Upper lobe of left lung (tissue), 6 donors: ENCODE results near the gene STARD10. TPM values are rescaled to one million over a fixed set of nuclear protein-coding genes. Genes with fewer than 3 reads are reported as not detected.

ENCODE experiments used
- ATAC-seq, 2 donors: fragments of 200-7000 bp; cut with Tn5 transposase; one replicate each; pipeline ENCODE4 v1.9.1; 2022; ENCODE audit warnings: mild to moderate bottlenecking in 2 of 2, moderate library complexity in 2 of 2; ENCODE audit not compliant: low FRiP score in 2 of 2
- DNase-seq, 2 donors: peaks; one replicate each; pipeline ENCODE4 v3.0.0-alpha.2; 2019 to 2020
- H3K27ac ChIP-seq, 4 donors: fragments of 200-600 bp; sonication (generic); one replicate each; pipeline ENCODE4 v1.5.1; 2016 to 2019
- H3K27me3 ChIP-seq, 4 donors: fragments of 200-600 bp; sonication (generic); one replicate each; pipeline ENCODE4 v1.5.1; 2017 to 2019
- H3K36me3 ChIP-seq, 4 donors: fragments of 200-600 bp; sonication (generic); one replicate each; pipeline ENCODE4 v1.5.1; 2016 to 2019
- H3K4me1 ChIP-seq, 4 donors: fragments of 200-600 bp; sonication (generic); one replicate each; pipeline ENCODE4 v1.5.1; 2018 to 2019
- H3K4me3 ChIP-seq, 4 donors: fragments of 200-600 bp; sonication (generic); one replicate each; pipeline ENCODE4 v1.5.1; 2017 to 2019; ENCODE audit warnings: mild to moderate bottlenecking in 2 of 4, moderate library complexity in 1 of 4
- H3K9me3 ChIP-seq, 4 donors: fragments of 200-600 bp; sonication (generic); one replicate each; pipeline ENCODE4 v1.5.1; 2018 to 2019
- CTCF ChIP-seq, 6 experiments: fragments of 450-650 bp in 4 of 6; fragments of 200-600 bp in 2 of 6; sonication (generic) in 2 of 6; IDR thresholded peaks; one replicate each; pipeline ENCODE4 v1.5.1; 2016 to 2019; ENCODE audit warnings: antibody characterized with exemption in 6 of 6
- EP300 ChIP-seq, 4 donors: sonication (generic); formaldehyde crosslinking; IDR thresholded peaks; one replicate each; pipeline ENCODE4 v1.5.1; 2017; ENCODE audit warnings: antibody characterized with exemption in 4 of 4, control low read depth in 2 of 4
- POLR2A ChIP-seq, 4 donors: fragments of 450-650 bp; IDR thresholded peaks; one replicate each; pipeline ENCODE4 v1.5.1; 2016 to 2017; ENCODE audit warnings: antibody characterized with exemption in 4 of 4, mild to moderate bottlenecking in 2 of 4
- POLR2AphosphoS5 ChIP-seq, 2 donors: sonication (generic); formaldehyde crosslinking; IDR thresholded peaks; one replicate each; pipeline ENCODE4 v1.5.1; 2017; ENCODE audit warnings: antibody characterized with exemption in 2 of 2
- WGBS, 2 donors: methylation state at CpG; one replicate each; pipeline ENCODE4 v1.1.5; 2017 to 2018; 5-methylcytosine and 5-hydroxymethylcytosine counted together
- total RNA-seq, 6 donors: library from RNA; depleted of rRNA in 4 of 6; stranded (reverse); fragments of >200 nt in 4 of 6; gene quantifications; one replicate each; pipeline versions ENCODE4 v1.1.0 to v1.2.1, GENCODE V29; 2016 to 2021
- donor health status: DM: no; HTN: no; CAD: no; lungs with moderate emphysema.
- donor health status: DM: no; HTN: yes; CAD: no; lungs with severe emphysema.

STARD10 gene
- total RNA-seq, 6 donors from 2014 or later = 93.2 to 227 (median 151) TPM

- TF ChIP-seq CTCF (IDR thresholded peaks at IDR 0.05) (no peak), POLR2A (IDR thresholded peaks at IDR 0.05) (peak in 1 of 4 donors; percentile 46)
- Histone ChIP-seq H3K4me3 (peak overlapping the region; percentile 23 to 83 (median 80)), H3K4me1 (peaks cover 40 to 65% (median 53%) of the 10 kb centered on the region in 4 donors), H3K27ac (peak overlapping the region; percentile 59 to 89 (median 79)), H3K9me3 (no peaks in the 10 kb centered on the region), H3K27me3 (no peaks in the 10 kb centered on the region), H3K36me3 (no peaks in the 10 kb centered on the region)
- WGBS, 2 donors = 58% methylated on average over 9 of the region's 17 CpGs; no CpG with 5 or more reads in 1 of the 2 donors
- peak; percentile 2 to 5 for ATAC-seq
- DNase-seq = peak; percentile 51 to 88
Observed at GRCh38 chr11:72781063-72781312, 12.9 kb downstream of the STARD10 start.

GRCh38 chr11:72780296-72781062, 13.4 kb downstream of the STARD10 start:
- DNase-seq (no peak), ATAC-seq (no peak)
- peak overlapping the region; percentile 59 to 89 (median 79) for H3K27ac ChIP-seq
- H3K9me3 ChIP-seq = no peaks in the 10 kb centered on the region
- H3K4me3 ChIP-seq = peak overlapping the region; percentile 23 to 83 (median 80)
- H3K27me3 ChIP-seq = no peaks in the 10 kb centered on the region
- 64 to 85% methylated on average over 4 to 8 of the region's 10 CpGs for WGBS, 2 donors
- H3K36me3 ChIP-seq = no peaks in the 10 kb centered on the region
- peaks cover 40 to 60% (median 51%) of the 10 kb centered on the region in 4 donors for H3K4me1 ChIP-seq
- no peak for TF ChIP-seq CTCF (IDR thresholded peaks at IDR 0.05)
- no peak for TF ChIP-seq POLR2AphosphoS5 (IDR thresholded peaks at IDR 0.05)
- no peak for TF ChIP-seq EP300 (IDR thresholded peaks at IDR 0.05)
- no peak for TF ChIP-seq POLR2A (IDR thresholded peaks at IDR 0.05)

GRCh38 chr11:72779495-72780128, 14.2 kb downstream of the STARD10 start:
- TF ChIP-seq POLR2AphosphoS5 (IDR thresholded peaks at IDR 0.05) = no peak
- Histone ChIP-seq H3K27ac (peak overlapping the region in 2 of 4 donors; percentile 85 to 89), H3K36me3 (no peaks in the 10 kb centered on the region), H3K4me1 (peaks cover 40 to 59% (median 52%) of the 10 kb centered on the region in 4 donors), H3K9me3 (no peaks in the 10 kb centered on the region), H3K4me3 (peak overlapping the region in 2 of 4 donors; percentile 82 to 83), H3K27me3 (no peaks in the 10 kb centered on the region)
- ATAC-seq = no peak
- 81 to 84% methylated on average over 4 of the region's 4 CpGs for WGBS, 2 donors
- DNase-seq = no peak

GRCh38 chr11:72778535-72779494, 15.0 kb downstream of the STARD10 start:
- no peak overlapping the region for H3K4me3 ChIP-seq
- peaks cover 40 to 64% (median 54%) of the 10 kb centered on the region in 4 donors for H3K4me1 ChIP-seq
- H3K36me3 ChIP-seq = no peaks in the 10 kb centered on the region
- peak overlapping the region in 2 of 4 donors; percentile 5 to 19 for H3K27ac ChIP-seq
- ATAC-seq (no peak), DNase-seq (peak in 1 of 2 donors; percentile 54)
- H3K9me3 ChIP-seq = no peaks in the 10 kb centered on the region
- H3K27me3 ChIP-seq = no peaks in the 10 kb centered on the region
- TF ChIP-seq POLR2AphosphoS5 (IDR thresholded peaks at IDR 0.05) = no peak
- TF ChIP-seq EP300 (IDR thresholded peaks at IDR 0.05) = no peak
- WGBS, 2 donors = 77 to 86% methylated on average over 5 to 7 of the region's 7 CpGs

GRCh38 chr11:72777755-72778278, 16.0 kb downstream of the STARD10 start:
- Histone ChIP-seq H3K36me3 (no peaks in the 10 kb centered on the region), H3K4me1 (peaks cover 40 to 71% (median 55%) of the 10 kb centered on the region in 4 donors), H3K9me3 (no peaks in the 10 kb centered on the region), H3K4me3 (no peak overlapping the region), H3K27ac (peak overlapping the region in 2 of 4 donors; percentile 4 to 53), H3K27me3 (no peaks in the 10 kb centered on the region)
- DNase-seq (no peak), ATAC-seq (no peak)
- TF ChIP-seq EP300 (IDR thresholded peaks at IDR 0.05) = no peak
- TF ChIP-seq POLR2A (IDR thresholded peaks at IDR 0.05) = no peak
- no peak for TF ChIP-seq POLR2AphosphoS5 (IDR thresholded peaks at IDR 0.05)
- no peak for TF ChIP-seq CTCF (IDR thresholded peaks at IDR 0.05)
- 67 to 68% methylated on average over 5 of the region's 5 CpGs for WGBS, 2 donors
